CD4-positive, alpha-beta T cell treated with Interleukin-6 at 100 ng/mL for 8 hours (primary cell): Measurements from ENCODE around the gene CEP170B.
"Not testable (repeated sequence)": the region's sequence is repeated elsewhere in the genome, so short reads cannot be mapped to it uniquely, and the experiment has no call there.

Experiments used
- DNase-seq: peaks from one replicate; pipeline ENCODE4 v3.0.0-alpha.2; 2020; ENCODE audit warnings: mixed read lengths, low spot score

Gene CEP170B

GRCh38 chr14:104891664-104892530, 26.8 kb downstream of the CEP170B start:
- no peak for DNase-seq

GRCh38 chr14:104892531-104893434, 27.7 kb downstream of the CEP170B start:
- DNase-seq = no peak

GRCh38 chr14:104893435-104894207, 28.6 kb downstream of the CEP170B start:
- DNase-seq = no peak

- DNase-seq = no peak
Measured at GRCh38 chr14:104894331-104895206, 29.5 kb downstream of the CEP170B start.

GRCh38 chr14:104895207-104895785, 30.2 kb downstream of the CEP170B start:
- no peak for DNase-seq

GRCh38 chr14:104895786-104896661, 31.0 kb downstream of the CEP170B start:
- no peak for DNase-seq

GRCh38 chr14:104897330-104898194, 32.5 kb downstream of the CEP170B start:
- no peak for DNase-seq

GRCh38 chr14:104898195-104898558, 33.1 kb downstream of the CEP170B start:
- no peak for DNase-seq

- no peak for DNase-seq
Measured at GRCh38 chr14:104898870-104899510, 33.9 kb downstream of the CEP170B start.

GRCh38 chr14:104899781-104900180, 34.7 kb downstream of the CEP170B start:
- no peak for DNase-seq

- DNase-seq = no peak
Measured at GRCh38 chr14:104900639-104901512, 35.8 kb downstream of the CEP170B start.

- no peak for DNase-seq
Measured at GRCh38 chr14:104903990-104904389, 38.9 kb downstream of the CEP170B start.

- DNase-seq = not testable (repeated sequence)
Measured at GRCh38 chr14:104904650-104905578, 39.8 kb downstream of the CEP170B start.

- DNase-seq = not testable (repeated sequence)
Measured at GRCh38 chr14:104905579-104905933, 40.5 kb downstream of the CEP170B start.

- no peak for DNase-seq
Measured at GRCh38 chr14:104908303-104908702, 43.2 kb downstream of the CEP170B start.

- DNase-seq = no peak
Measured at GRCh38 chr14:104912053-104912452, 47.0 kb downstream of the CEP170B start.
